ENCODE results near the gene CHN2.

The CHN2 gene

GRCh38 chr7:29341156-29341555 lies 146.6 kb downstream of the CHN2 start:
- TF ChIP-seq, protein P1, sequence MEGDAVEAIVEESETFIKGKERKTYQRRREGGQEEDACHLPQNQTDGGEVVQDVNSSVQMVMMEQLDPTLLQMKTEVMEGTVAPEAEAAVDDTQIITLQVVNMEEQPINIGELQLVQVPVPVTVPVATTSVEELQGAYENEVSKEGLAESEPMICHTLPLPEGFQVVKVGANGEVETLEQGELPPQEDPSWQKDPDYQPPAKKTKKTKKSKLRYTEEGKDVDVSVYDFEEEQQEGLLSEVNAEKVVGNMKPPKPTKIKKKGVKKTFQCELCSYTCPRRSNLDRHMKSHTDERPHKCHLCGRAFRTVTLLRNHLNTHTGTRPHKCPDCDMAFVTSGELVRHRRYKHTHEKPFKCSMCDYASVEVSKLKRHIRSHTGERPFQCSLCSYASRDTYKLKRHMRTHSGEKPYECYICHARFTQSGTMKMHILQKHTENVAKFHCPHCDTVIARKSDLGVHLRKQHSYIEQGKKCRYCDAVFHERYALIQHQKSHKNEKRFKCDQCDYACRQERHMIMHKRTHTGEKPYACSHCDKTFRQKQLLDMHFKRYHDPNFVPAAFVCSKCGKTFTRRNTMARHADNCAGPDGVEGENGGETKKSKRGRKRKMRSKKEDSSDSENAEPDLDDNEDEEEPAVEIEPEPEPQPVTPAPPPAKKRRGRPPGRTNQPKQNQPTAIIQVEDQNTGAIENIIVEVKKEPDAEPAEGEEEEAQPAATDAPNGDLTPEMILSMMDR (IDR thresholded peaks at IDR 0.05), result no peak

DNA sequence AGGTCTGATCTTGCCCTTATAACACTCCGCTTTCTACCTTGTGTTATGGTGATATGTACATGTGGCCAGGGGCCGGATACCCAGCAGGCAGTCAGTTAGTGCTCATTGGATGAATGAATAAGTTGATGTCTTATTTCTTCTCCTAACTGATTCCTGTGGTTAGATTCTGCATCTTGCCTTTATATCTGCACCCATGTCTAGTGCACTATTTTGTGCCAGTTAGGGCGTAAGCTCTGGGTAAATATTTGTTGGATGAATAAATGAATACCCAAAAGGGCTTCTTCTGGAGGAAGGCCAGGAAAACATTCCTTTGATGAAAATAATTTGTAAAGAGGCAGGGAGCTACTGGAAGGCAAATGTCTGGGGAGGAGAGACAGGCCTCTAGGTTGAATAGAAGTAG lies 148.2 kb downstream of the CHN2 start:
- TF ChIP-seq, protein P1 (IDR thresholded peaks at IDR 0.05), result no peak

- TF ChIP-seq, protein P1 (IDR thresholded peaks at IDR 0.05), result no peak
Measured at GRCh38 chr7:29343399-29343798, 148.8 kb downstream of the CHN2 start.

DNA sequence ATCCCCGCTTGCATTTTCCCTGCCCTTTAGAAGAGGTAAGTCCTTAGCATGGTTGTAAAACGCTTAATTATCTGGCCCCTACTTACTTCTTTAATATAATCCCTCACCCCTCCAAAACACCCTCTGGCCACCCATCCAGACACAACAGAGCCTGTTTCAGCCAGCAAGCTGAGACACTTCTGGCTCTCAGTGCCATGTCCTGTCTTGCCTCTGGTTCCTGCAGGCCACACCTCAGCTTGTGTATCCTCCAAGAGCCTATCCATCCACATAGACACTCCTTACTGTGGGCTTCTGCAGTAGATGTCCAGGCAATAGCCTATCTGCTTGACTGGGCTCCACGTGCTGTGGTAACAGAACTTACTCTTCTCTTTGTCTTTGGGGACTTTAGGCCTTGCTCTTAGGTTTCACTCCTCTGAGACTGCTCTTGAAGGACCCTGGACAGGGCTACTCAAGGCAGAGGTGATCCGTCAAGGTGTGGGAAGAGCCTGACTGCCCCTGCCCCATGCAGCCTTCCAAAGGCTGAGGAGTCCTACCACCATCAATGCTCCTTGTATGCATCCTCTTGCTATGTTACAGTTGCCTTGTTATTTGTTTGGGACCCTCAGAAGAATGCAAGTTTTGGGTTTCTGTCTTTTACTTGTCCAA lies 149.9 kb downstream of the CHN2 start:
- TF ChIP-seq, protein P1 (IDR thresholded peaks at IDR 0.05), result no peak

GRCh38 chr7:29345590-29345989 lies 151.0 kb downstream of the CHN2 start:
- TF ChIP-seq, protein P1 (IDR thresholded peaks at IDR 0.05), result peak; percentile 35; the same call in 1 of the 2 replicates

DNA sequence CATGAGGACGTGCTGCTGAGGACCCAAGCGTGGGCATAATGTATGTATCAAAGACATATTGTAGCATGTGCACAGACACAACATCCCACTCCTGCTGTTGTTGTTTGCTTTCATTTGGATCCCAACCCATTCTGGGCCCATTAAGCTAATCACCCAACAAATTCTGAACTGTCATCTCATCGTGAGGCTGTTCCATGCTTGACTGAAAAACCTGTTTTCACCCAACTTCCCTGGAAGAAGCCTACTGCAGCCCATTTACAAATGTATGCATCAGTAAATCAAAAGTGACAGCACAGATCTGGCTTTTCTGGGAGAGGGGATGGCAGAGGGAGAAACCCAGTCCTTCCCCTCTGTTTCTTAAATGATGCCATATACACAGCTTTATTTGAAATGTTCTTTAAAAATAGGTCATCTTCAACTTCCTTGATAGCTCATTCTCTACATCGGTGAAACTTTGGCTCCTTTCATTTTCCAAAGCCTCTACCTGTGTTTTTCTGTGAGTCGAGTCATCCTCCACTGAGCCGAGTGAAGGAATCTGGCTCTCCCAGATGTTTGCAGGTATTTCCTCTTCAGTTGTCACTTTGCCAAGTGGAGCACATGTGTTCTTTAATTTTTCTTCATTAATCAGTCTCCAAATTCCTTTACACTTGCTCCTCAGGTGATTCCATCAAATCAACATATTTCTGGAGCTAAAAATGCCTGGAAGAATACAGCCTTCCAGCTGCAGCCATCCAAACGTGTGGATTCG lies 151.8 kb downstream of the CHN2 start:
- TF ChIP-seq, protein P1 (IDR thresholded peaks at IDR 0.05), result no peak

DNA sequence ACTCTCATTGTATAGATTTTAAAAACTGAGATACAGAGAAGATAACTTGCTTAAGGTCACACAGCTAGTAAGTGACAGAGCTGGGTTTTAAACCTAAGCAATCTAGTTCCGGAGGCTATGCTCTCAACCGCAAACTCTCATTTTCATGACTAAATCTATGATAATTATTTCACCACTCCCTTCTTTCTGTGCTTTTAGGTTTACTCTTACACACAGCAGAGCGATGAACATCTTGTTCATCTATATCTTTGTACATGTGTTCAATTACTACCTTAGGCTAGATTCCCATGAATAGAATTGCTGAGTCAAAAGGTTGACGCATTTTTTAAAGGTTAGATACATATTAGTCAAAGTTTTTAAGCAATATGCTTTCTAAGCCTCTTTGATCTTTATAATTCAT lies 154.8 kb downstream of the CHN2 start:
- TF ChIP-seq, protein P1 (IDR thresholded peaks at IDR 0.05), result no peak
